ENCODE measurements around the gene RP9. TPM values are rescaled to one million over a fixed set of nuclear protein-coding genes. Genes with fewer than 3 reads are reported as not detected.

Gene RP9
- total and polyA plus RNA-seq, 2 of the 13 experiments (the other 11 are each of a cell fraction or from before 2014, with no cell fraction given): 14.2 to 18.6 TPM

DNA sequence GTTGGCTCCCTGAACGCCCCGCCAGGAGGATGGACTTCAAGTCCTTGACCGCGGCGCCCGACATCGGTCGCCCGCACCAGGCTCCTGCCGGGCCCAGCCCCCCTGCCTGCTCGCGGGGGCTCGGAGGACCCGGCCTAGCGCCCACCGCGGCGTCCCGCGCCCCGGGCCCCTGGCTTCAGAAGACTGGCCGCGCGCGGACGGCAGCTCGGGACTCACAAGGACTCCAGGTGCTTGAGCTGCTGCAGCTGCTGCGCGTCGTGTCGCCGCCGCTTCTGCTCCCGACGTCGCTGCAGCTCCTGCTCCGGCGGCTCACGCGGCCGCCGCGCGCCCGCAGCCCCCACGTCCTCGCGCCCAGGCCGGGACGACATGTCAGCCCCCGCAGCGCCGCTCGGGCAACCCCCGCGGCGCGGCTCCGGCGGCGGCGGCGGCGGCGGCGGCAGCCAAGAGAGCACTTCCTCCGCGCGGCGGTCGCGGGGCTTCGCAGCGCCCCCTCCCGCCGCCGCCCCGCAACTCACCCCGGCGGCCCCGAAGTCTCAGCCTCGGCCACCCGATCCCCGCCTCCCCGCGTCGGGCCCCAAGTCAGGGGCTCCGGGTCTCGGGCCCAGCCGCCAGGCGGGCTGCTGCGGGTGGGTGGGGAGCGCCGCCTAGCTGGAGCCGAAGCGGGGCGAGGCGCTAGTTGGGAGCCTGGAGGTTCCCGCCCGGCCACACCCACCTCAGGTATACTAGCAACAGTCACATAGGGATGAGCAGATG is at the start of gene RP9 (continued):
- TF ChIP-seq, protein P1, sequence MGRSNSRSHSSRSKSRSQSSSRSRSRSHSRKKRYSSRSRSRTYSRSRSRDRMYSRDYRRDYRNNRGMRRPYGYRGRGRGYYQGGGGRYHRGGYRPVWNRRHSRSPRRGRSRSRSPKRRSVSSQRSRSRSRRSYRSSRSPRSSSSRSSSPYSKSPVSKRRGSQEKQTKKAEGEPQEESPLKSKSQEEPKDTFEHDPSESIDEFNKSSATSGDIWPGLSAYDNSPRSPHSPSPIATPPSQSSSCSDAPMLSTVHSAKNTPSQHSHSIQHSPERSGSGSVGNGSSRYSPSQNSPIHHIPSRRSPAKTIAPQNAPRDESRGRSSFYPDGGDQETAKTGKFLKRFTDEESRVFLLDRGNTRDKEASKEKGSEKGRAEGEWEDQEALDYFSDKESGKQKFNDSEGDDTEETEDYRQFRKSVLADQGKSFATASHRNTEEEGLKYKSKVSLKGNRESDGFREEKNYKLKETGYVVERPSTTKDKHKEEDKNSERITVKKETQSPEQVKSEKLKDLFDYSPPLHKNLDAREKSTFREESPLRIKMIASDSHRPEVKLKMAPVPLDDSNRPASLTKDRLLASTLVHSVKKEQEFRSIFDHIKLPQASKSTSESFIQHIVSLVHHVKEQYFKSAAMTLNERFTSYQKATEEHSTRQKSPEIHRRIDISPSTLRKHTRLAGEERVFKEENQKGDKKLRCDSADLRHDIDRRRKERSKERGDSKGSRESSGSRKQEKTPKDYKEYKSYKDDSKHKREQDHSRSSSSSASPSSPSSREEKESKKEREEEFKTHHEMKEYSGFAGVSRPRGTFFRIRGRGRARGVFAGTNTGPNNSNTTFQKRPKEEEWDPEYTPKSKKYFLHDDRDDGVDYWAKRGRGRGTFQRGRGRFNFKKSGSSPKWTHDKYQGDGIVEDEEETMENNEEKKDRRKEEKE (IDR thresholded peaks at IDR 0.05): no peak
- TF ChIP-seq ZBTB3 (CRISPR knock-in tag; IDR thresholded peaks at IDR 0.05; ENCODE audit: borderline replicate concordance, low read depth) (no peak), NFRKB (IDR thresholded peaks at IDR 0.05) (no peak), KLF15 (CRISPR knock-in tag; IDR thresholded peaks at IDR 0.05; ENCODE audit: borderline replicate concordance) (no peak), ZNF180 (CRISPR knock-in tag; IDR thresholded peaks at IDR 0.05; ENCODE audit: borderline replicate concordance, low read depth) (no peak), SKI (IDR thresholded peaks at IDR 0.05; ENCODE audit: partially characterized antibody) (peak; percentile 46), REPIN1 (CRISPR knock-in tag; IDR thresholded peaks at IDR 0.05; ENCODE audit: borderline replicate concordance, low read depth) (peak; percentile 38; the same call in 1 of the 2 replicates), ZNF773 (CRISPR knock-in tag; IDR thresholded peaks at IDR 0.05; ENCODE audit: borderline replicate concordance) (no peak), ZNF605 (CRISPR knock-in tag; IDR thresholded peaks at IDR 0.05) (no peak), ZFP36L2 (CRISPR knock-in tag; IDR thresholded peaks at IDR 0.05) (no peak), HOXA3 (CRISPR knock-in tag; IDR thresholded peaks at IDR 0.05) (peak; percentile 63), RBFOX2 (IDR thresholded peaks at IDR 0.05; ENCODE audit: low read depth, low read length) (peak; percentile 85)
- TF ChIP-seq, protein P2, sequence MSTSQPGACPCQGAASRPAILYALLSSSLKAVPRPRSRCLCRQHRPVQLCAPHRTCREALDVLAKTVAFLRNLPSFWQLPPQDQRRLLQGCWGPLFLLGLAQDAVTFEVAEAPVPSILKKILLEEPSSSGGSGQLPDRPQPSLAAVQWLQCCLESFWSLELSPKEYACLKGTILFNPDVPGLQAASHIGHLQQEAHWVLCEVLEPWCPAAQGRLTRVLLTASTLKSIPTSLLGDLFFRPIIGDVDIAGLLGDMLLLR (CRISPR knock-in tag; IDR thresholded peaks at IDR 0.05): no peak
- TF ChIP-seq, protein P3, sequence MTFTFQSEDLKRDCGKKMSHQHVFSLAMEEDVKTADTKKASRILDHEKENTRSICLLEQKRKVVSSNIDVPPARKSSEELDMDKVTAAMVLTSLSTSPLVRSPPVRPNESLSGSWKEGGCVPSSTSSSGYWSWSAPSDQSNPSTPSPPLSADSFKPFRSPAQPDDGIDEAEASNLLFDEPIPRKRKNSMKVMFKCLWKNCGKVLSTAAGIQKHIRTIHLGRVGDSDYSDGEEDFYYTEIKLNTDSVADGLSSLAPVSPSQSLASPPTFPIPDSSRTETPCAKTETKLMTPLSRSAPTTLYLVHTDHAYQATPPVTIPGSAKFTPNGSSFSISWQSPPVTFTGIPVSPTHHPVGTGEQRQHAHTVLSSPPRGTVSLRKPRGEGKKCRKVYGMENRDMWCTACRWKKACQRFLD (CRISPR knock-in tag; IDR thresholded peaks at IDR 0.05; ENCODE audit: borderline replicate concordance): peak; percentile 36; the same call in 1 of the 2 replicates
- TF ChIP-seq, protein P4, sequence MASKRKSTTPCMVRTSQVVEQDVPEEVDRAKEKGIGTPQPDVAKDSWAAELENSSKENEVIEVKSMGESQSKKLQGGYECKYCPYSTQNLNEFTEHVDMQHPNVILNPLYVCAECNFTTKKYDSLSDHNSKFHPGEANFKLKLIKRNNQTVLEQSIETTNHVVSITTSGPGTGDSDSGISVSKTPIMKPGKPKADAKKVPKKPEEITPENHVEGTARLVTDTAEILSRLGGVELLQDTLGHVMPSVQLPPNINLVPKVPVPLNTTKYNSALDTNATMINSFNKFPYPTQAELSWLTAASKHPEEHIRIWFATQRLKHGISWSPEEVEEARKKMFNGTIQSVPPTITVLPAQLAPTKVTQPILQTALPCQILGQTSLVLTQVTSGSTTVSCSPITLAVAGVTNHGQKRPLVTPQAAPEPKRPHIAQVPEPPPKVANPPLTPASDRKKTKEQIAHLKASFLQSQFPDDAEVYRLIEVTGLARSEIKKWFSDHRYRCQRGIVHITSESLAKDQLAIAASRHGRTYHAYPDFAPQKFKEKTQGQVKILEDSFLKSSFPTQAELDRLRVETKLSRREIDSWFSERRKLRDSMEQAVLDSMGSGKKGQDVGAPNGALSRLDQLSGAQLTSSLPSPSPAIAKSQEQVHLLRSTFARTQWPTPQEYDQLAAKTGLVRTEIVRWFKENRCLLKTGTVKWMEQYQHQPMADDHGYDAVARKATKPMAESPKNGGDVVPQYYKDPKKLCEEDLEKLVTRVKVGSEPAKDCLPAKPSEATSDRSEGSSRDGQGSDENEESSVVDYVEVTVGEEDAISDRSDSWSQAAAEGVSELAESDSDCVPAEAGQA (IDR thresholded peaks at IDR 0.05; ENCODE audit: low read depth): no peak
- TF ChIP-seq, protein P4 (CRISPR knock-in tag; IDR thresholded peaks at IDR 0.05; ENCODE audit: borderline replicate concordance): peak; percentile 56; the same call in 1 of the 2 replicates
- TF ChIP-seq, protein P5, sequence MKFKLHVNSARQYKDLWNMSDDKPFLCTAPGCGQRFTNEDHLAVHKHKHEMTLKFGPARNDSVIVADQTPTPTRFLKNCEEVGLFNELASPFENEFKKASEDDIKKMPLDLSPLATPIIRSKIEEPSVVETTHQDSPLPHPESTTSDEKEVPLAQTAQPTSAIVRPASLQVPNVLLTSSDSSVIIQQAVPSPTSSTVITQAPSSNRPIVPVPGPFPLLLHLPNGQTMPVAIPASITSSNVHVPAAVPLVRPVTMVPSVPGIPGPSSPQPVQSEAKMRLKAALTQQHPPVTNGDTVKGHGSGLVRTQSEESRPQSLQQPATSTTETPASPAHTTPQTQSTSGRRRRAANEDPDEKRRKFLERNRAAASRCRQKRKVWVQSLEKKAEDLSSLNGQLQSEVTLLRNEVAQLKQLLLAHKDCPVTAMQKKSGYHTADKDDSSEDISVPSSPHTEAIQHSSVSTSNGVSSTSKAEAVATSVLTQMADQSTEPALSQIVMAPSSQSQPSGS (CRISPR knock-in tag; IDR thresholded peaks at IDR 0.05): no peak
